ENCODE measurements around the gene AKNA. TPM values are rescaled to one million over a fixed set of nuclear protein-coding genes. Genes with fewer than 3 reads are reported as not detected.
A peak's percentile ranks its signal among the peaks of the same experiment; 100 is the strongest.

AKNA gene
- total and polyA plus RNA-seq, 2 donors (not counting 1 experiment from before 2014, with no cell fraction given), result 178 to 407 TPM

GRCh38 chr9:114401344-114401743 is 13.6 kb upstream of the AKNA start:
- H3K27ac Mint-ChIP-seq, result no peak overlapping the region
- H3K79me2 ChIP-seq (ENCODE audit: control insufficient read depth, insufficient read depth, low read length), result peaks cover 13% of the 10 kb centered on the region
- no peaks in the 10 kb centered on the region for H3K27me3 ChIP-seq (replicated peaks in 1 of 4; ENCODE audit: control extremely low read depth in 1 of 4, control insufficient read depth in 3 of 4, insufficient read depth in 4 of 4, low read length in 3 of 4)
- no peak overlapping the region for H3K4me3 Mint-ChIP-seq
- ChIA-PET POLR2A (no interaction called here), CTCF (interaction anchor here (0.9 to 8.2 kb wide), 3 partner anchors 61 to 191 kb away, joined by 4 to 91 read pairs (median 12); no protein-coding TSS in a partner anchor)
- H3K9ac ChIP-seq (ENCODE audit: low read length), result no peak overlapping the region
- WGBS (ENCODE audit: insufficient coverage), result 96% methylated on average over 6 of the region's 7 CpGs
- H3K9me3 ChIP-seq (ENCODE audit: control extremely low read depth in 1 of 3, control insufficient read depth in 2 of 3, insufficient read depth in 1 of 3, low read length in 2 of 3), result no peaks in the 10 kb centered on the region
- H3K4me3 ChIP-seq (ENCODE audit: control extremely low read depth in 1 of 5, extremely low read depth in 1 of 5, insufficient read depth in 1 of 5, low read depth in 2 of 5, low read length in 4 of 5), result no peak overlapping the region
- intact Hi-C loops (cut with micrococcal nuclease), result loop anchor here (10.0 kb wide), 1 partner anchor 333 kb away; no protein-coding TSS in a partner anchor
- H2AFZ ChIP-seq (ENCODE audit: insufficient read depth, low read depth, low read length, poor library complexity, severe bottlenecking), result no peak overlapping the region
- TF ChIP-seq CTCF (IDR thresholded peaks at IDR 0.05) (no peak), EZH2 (IDR thresholded peaks at IDR 0.05; ENCODE audit: borderline replicate concordance, insufficient read depth, low read depth, low read length, poor library complexity, severe bottlenecking) (no peak)
- H3K9me3 Mint-ChIP-seq (ENCODE audit: insufficient read depth), result no peaks in the 10 kb centered on the region
- H3K4me1 Mint-ChIP-seq, result peaks cover 16% of the 10 kb centered on the region
- H3K4me2 ChIP-seq (replicated peaks; ENCODE audit: low read depth, low read length, poor library complexity, severe bottlenecking), result no peak overlapping the region
- H4K20me1 ChIP-seq (ENCODE audit: control insufficient read depth, insufficient read depth, low read length, poor library complexity, severe bottlenecking), result peaks cover 13% of the 10 kb centered on the region
- H3K4me1 ChIP-seq (ENCODE audit: control insufficient read depth in 2 of 2, insufficient read depth in 2 of 2, low read length in 2 of 2), result peaks cover 18 to 30% of the 10 kb centered on the region in 2 donors
- H3K36me3 ChIP-seq (replicated peaks in 1 of 2; ENCODE audit: control extremely low read depth in 1 of 2, control insufficient read depth in 1 of 2, extremely low read depth in 1 of 2, insufficient read depth in 2 of 2, low read length in 1 of 2), result peaks cover 0 to 7% of the 10 kb centered on the region in 2 experiments
- no peak overlapping the region for H3K27ac ChIP-seq (ENCODE audit: low read length in 2 of 2)
- DNase-seq, result no peak
- ATAC-seq (ENCODE audit: low read depth), result no peak
- no peaks in the 10 kb centered on the region for H3K27me3 Mint-ChIP-seq

- DNase-seq, result no peak
- POLR2A ChIA-PET, result interaction anchor here (1.6 kb wide), 1 partner anchor 28 kb away, joined by 5 read pairs; no protein-coding TSS in a partner anchor
- ATAC-seq (ENCODE audit: low read depth), result no peak
- peaks cover 22 to 33% of the 10 kb centered on the region in 2 donors for H3K4me1 ChIP-seq (ENCODE audit: control insufficient read depth in 2 of 2, insufficient read depth in 2 of 2, low read length in 2 of 2)
- H4K20me1 ChIP-seq (ENCODE audit: control insufficient read depth, insufficient read depth, low read length, poor library complexity, severe bottlenecking), result peaks cover 13% of the 10 kb centered on the region
- H3K27me3 ChIP-seq (replicated peaks in 1 of 4; ENCODE audit: control extremely low read depth in 1 of 4, control insufficient read depth in 3 of 4, insufficient read depth in 4 of 4, low read length in 3 of 4), result no peaks in the 10 kb centered on the region
- H3K4me3 ChIP-seq (ENCODE audit: control extremely low read depth in 1 of 5, extremely low read depth in 1 of 5, insufficient read depth in 1 of 5, low read depth in 2 of 5, low read length in 4 of 5), result no peak overlapping the region
- H3K4me2 ChIP-seq (replicated peaks; ENCODE audit: low read depth, low read length, poor library complexity, severe bottlenecking), result no peak overlapping the region
- Mint-ChIP-seq H3K27me3 (no peaks in the 10 kb centered on the region), H3K9me3 (ENCODE audit: insufficient read depth) (no peaks in the 10 kb centered on the region), H3K4me1 (peaks cover 22% of the 10 kb centered on the region), H3K27ac (peak overlapping the region; percentile 32), H3K4me3 (peak overlapping the region; percentile 32)
- no peak overlapping the region for H3K27ac ChIP-seq (ENCODE audit: low read length in 2 of 2)
- H3K9ac ChIP-seq (ENCODE audit: low read length), result no peak overlapping the region
- peaks cover 0 to 12% of the 10 kb centered on the region in 2 experiments for H3K36me3 ChIP-seq (replicated peaks in 1 of 2; ENCODE audit: control extremely low read depth in 1 of 2, control insufficient read depth in 1 of 2, extremely low read depth in 1 of 2, insufficient read depth in 2 of 2, low read length in 1 of 2)
- CTCF ChIA-PET, result interaction anchor here (1.5 to 8.2 kb wide), 3 partner anchors 16 to 107 kb away, joined by 5 to 91 read pairs (median 12); no protein-coding TSS in a partner anchor
- 100% methylated on average over 1 of the region's 2 CpGs for WGBS (ENCODE audit: insufficient coverage)
- intact Hi-C loops (cut with micrococcal nuclease), result loop anchor here (10.0 kb wide), 1 partner anchor 334 kb away; no protein-coding TSS in a partner anchor
- H3K79me2 ChIP-seq (ENCODE audit: control insufficient read depth, insufficient read depth, low read length), result peaks cover 19% of the 10 kb centered on the region
- no peaks in the 10 kb centered on the region for H3K9me3 ChIP-seq (ENCODE audit: control extremely low read depth in 1 of 3, control insufficient read depth in 2 of 3, insufficient read depth in 1 of 3, low read length in 2 of 3)
- TF ChIP-seq EZH2 (IDR thresholded peaks at IDR 0.05; ENCODE audit: borderline replicate concordance, insufficient read depth, low read depth, low read length, poor library complexity, severe bottlenecking), result no peak
- no peak for TF ChIP-seq CTCF (IDR thresholded peaks at IDR 0.05)
- no peak overlapping the region for H2AFZ ChIP-seq (ENCODE audit: insufficient read depth, low read depth, low read length, poor library complexity, severe bottlenecking)
Measured at GRCh38 chr9:114400772-114401171, 13.0 kb upstream of the AKNA start.
